BJ (cell line): ENCODE data around the gene PMCH. TPM values are rescaled to one million over a fixed set of nuclear protein-coding genes. Genes with fewer than 3 reads are reported as not detected.

Source experiments
- CTCF ChIA-PET: fragments of 350-600 bp; formaldehyde crosslinking; extraction: SDS; loops from one replicate; lab custom pipeline; 2021; ENCODE audit warnings: antibody characterized with exemption, inconsistent platforms; lab: Yijun Ruan, JAX
- POLR2A ChIA-PET: fragments of 300-600 bp; sonication (Branson Sonifier 250); formaldehyde crosslinking; extraction: SDS; loops from one replicate; lab custom pipeline; 2021; ENCODE audit warnings: antibody characterized with exemption; lab: Charles Lee
- DNase-seq: peaks from one replicate; pipeline ENCODE4 v3.0.0-alpha.2; 2011; ENCODE audit warnings: low read depth
- H3K27me3 ChIP-seq: 2 replicates; pipeline ENCODE4 v1.6.0; 2011; ENCODE audit warnings: low read length; ENCODE audit not compliant: control insufficient read depth, insufficient read depth
- H3K36me3 ChIP-seq: 2 replicates; pipeline ENCODE4 v1.5.1; 2011; ENCODE audit warnings: low read length; ENCODE audit not compliant: control insufficient read depth, insufficient read depth
- H3K4me3 ChIP-seq: 2 replicates; pipeline ENCODE4 v1.5.1; 2011; ENCODE audit warnings: low read depth, mild to moderate bottlenecking, control low read depth, low read length
- polyA plus RNA-seq: library from polyadenylated mRNA; depleted of rRNA; stranded (reverse); fragments of >200 nt; gene quantifications from 2 replicates; pipeline ENCODE4 v1.2.3, GENCODE V29; 2011
- TF ChIP-seq, protein P1 (sequence below): IDR thresholded peaks from 2 replicates; pipeline ENCODE4 v1.5.1; 2011; ENCODE audit warnings: low read depth, mild to moderate bottlenecking, control low read depth, inconsistent platforms, low read length, moderate library complexity; ENCODE audit not compliant: insufficient read depth

Gene PMCH
- polyA plus RNA-seq, 1 experiment = not detected

GRCh38 chr12:102201436-102202061, 3.9 kb upstream of the PMCH start:
- TF ChIP-seq, protein P1, sequence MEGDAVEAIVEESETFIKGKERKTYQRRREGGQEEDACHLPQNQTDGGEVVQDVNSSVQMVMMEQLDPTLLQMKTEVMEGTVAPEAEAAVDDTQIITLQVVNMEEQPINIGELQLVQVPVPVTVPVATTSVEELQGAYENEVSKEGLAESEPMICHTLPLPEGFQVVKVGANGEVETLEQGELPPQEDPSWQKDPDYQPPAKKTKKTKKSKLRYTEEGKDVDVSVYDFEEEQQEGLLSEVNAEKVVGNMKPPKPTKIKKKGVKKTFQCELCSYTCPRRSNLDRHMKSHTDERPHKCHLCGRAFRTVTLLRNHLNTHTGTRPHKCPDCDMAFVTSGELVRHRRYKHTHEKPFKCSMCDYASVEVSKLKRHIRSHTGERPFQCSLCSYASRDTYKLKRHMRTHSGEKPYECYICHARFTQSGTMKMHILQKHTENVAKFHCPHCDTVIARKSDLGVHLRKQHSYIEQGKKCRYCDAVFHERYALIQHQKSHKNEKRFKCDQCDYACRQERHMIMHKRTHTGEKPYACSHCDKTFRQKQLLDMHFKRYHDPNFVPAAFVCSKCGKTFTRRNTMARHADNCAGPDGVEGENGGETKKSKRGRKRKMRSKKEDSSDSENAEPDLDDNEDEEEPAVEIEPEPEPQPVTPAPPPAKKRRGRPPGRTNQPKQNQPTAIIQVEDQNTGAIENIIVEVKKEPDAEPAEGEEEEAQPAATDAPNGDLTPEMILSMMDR = no peak
- H3K36me3 ChIP-seq = no peaks in the 10 kb centered on the region
- ChIA-PET CTCF (no interaction called here), POLR2A (no interaction called here)
- no peak for DNase-seq
- H3K27me3 ChIP-seq = no peaks in the 10 kb centered on the region
- H3K4me3 ChIP-seq = no peak overlapping the region

DNA sequence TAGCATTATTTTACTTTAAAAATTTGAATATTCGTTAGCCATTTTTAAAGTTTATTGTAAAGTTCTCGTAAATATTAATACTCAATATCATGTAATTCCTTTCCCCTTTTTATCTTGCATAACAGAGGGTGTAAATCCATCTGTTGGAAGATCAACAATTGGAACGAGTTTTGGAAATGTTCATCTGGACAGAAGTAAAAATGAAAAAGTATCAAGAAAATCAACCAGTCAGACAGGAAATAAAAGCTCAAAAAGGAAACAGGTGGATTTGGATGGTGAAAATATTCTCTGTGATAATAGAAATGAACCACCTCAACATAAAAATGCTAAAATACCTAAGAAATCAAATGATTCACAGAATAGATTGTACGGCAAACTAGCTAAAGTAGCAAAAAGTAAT, 1.8 kb downstream of the PMCH start:
- H3K36me3 ChIP-seq = no peaks in the 10 kb centered on the region
- no peaks in the 10 kb centered on the region for H3K27me3 ChIP-seq
- ChIA-PET POLR2A (no interaction called here), CTCF (interaction anchor here (0.8 kb wide), 1 partner anchor 27 kb away, joined by 3 read pairs; no protein-coding TSS in a partner anchor)
- DNase-seq = no peak
- TF ChIP-seq, protein P1 = no peak
- H3K4me3 ChIP-seq = no peak overlapping the region

GRCh38 chr12:102182635-102183034, 15.0 kb downstream of the PMCH start:
- Histone ChIP-seq H3K27me3 (no peaks in the 10 kb centered on the region), H3K36me3 (no peaks in the 10 kb centered on the region), H3K4me3 (no peak overlapping the region)
- DNase-seq = no peak
- CTCF ChIA-PET = interaction anchor here (0.8 to 2.6 kb wide), 2 partner anchors 13 to 354 kb away, joined by 3 to 7 read pairs; no protein-coding TSS in a partner anchor
- TF ChIP-seq, protein P1 = no peak
- POLR2A ChIA-PET = no interaction called here

DNA sequence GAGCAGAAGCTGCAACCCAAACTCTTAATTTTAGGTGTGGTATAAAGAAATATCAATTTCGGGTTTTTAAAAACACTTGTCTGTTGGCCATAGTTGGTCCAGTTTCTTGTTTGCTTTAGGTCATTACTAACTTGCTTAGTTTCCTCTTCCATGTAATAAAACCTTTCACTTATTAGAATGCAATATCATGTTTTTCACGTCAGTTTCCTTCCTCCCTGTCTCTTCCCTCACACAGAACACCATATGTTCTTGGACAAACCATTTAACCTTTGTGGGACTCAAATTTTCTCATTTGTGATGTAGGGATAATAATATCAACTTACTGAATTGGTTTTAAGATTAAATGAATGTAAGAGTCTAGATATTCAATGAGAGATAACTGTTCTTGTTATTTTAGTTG, 22.9 kb downstream of the PMCH start:
- Histone ChIP-seq H3K36me3 (no peaks in the 10 kb centered on the region), H3K27me3 (no peaks in the 10 kb centered on the region), H3K4me3 (no peak overlapping the region)
- no peak for DNase-seq
- TF ChIP-seq, protein P1 = no peak
- ChIA-PET POLR2A (no interaction called here), CTCF (no interaction called here)

GRCh38 chr12:102174117-102174516, 23.5 kb downstream of the PMCH start:
- no peaks in the 10 kb centered on the region for H3K27me3 ChIP-seq
- H3K4me3 ChIP-seq = no peak overlapping the region
- TF ChIP-seq, protein P1 = no peak
- POLR2A ChIA-PET = no interaction called here
- no peak for DNase-seq
- no peaks in the 10 kb centered on the region for H3K36me3 ChIP-seq
- CTCF ChIA-PET = no interaction called here
